GM21447 (cell line): ENCODE measurements around the gene KRTAP4-4.
"Not testable (repeated sequence)": the region's sequence is repeated elsewhere in the genome, so short reads cannot be mapped to it uniquely, and the experiment has no call there.

Experiments
- ATAC-seq: cut with Tn5 transposase; IDR thresholded peaks from one replicate; pipeline ENCODE4 v1.9.1; 2021; ENCODE audit not compliant: unreplicated experiment

The KRTAP4-4 gene

GRCh38 chr17:41148971-41149651 is 11.4 kb downstream of the KRTAP4-4 start:
- not testable (repeated sequence) for ATAC-seq

GRCh38 chr17:41147531-41148204 is 12.9 kb downstream of the KRTAP4-4 start:
- no peak for ATAC-seq

- no peak for ATAC-seq
Measured at GRCh38 chr17:41145261-41145660, 15.3 kb downstream of the KRTAP4-4 start.

- ATAC-seq, result no peak
Measured at GRCh38 chr17:41144846-41145245, 15.7 kb downstream of the KRTAP4-4 start.

GRCh38 chr17:41141361-41141760 is 19.2 kb downstream of the KRTAP4-4 start:
- no peak for ATAC-seq

GRCh38 chr17:41140360-41141131 is 20.0 kb downstream of the KRTAP4-4 start, which contains the start of gene KRTAP4-6:
Gene KRTAP4-6, minus strand, starts transcription at chr17:41140544. Its CDS starts 57 bp downstream, at chr17:41140487.
- ATAC-seq, result no peak

- ATAC-seq, result not testable (repeated sequence)
Measured at GRCh38 chr17:41139865-41140264, 20.7 kb downstream of the KRTAP4-4 start.

- ATAC-seq, result no peak
Measured at GRCh38 chr17:41133880-41134735, 26.4 kb downstream of the KRTAP4-4 start.

- ATAC-seq, result no peak
Measured at GRCh38 chr17:41131979-41132378, 28.6 kb downstream of the KRTAP4-4 start.

- no peak for ATAC-seq
Measured at GRCh38 chr17:41127371-41127770, 33.2 kb downstream of the KRTAP4-4 start.

- ATAC-seq, result no peak
Measured at GRCh38 chr17:41126412-41126811, 34.1 kb downstream of the KRTAP4-4 start.

GRCh38 chr17:41125064-41125463 is 35.5 kb downstream of the KRTAP4-4 start:
- no peak for ATAC-seq

- not testable (repeated sequence) for ATAC-seq
Measured at GRCh38 chr17:41123991-41124371, 36.6 kb downstream of the KRTAP4-4 start, which contains the start of gene KRTAP4-12. Gene KRTAP4-12, minus strand, starts transcription at chr17:41124182. Its CDS starts 60 bp downstream, at chr17:41124122.

GRCh38 chr17:41123292-41123990 is 37.1 kb downstream of the KRTAP4-4 start:
- ATAC-seq, result not testable (repeated sequence)

- ATAC-seq, result no peak
Measured at GRCh38 chr17:41121742-41122141, 38.8 kb downstream of the KRTAP4-4 start.

- ATAC-seq, result not testable (repeated sequence)
Measured at GRCh38 chr17:41119696-41120690, 40.6 kb downstream of the KRTAP4-4 start.

- ATAC-seq, result no peak
Measured at GRCh38 chr17:41118721-41119120, 41.8 kb downstream of the KRTAP4-4 start.

- ATAC-seq, result not testable (repeated sequence)
Measured at GRCh38 chr17:41117846-41118386, 42.6 kb downstream of the KRTAP4-4 start, which contains the start of gene KRTAP4-11. Gene KRTAP4-11, minus strand, starts transcription at chr17:41118373. Its CDS starts 58 bp downstream, at chr17:41118315.
